KMS-11 (cell line): Measurements from ENCODE around the gene MUC21.

Source experiments
- H2AFZ ChIP-seq: fragments of 200-600 bp; sonication (generic); 2 replicates; pipeline ENCODE4 v1.6.1; 2016; ENCODE audit warnings: antibody characterized with exemption, mixed run types, low read depth
- H3K27ac ChIP-seq: fragments of 200-600 bp; sonication (generic); 2 replicates; pipeline ENCODE4 v1.6.1; 2016; ENCODE audit warnings: mild to moderate bottlenecking, mixed run types
- H3K27me3 ChIP-seq: fragments of 200-600 bp; sonication (generic); 2 replicates; pipeline ENCODE4 v1.6.1; 2017; ENCODE audit warnings: mild to moderate bottlenecking, low read depth, mixed run types, moderate library complexity; ENCODE audit not compliant: insufficient read depth
- H3K36me3 ChIP-seq: fragments of 200-600 bp; sonication (generic); 2 replicates; pipeline ENCODE4 v1.6.1; 2017; ENCODE audit warnings: mild to moderate bottlenecking, mixed run types; ENCODE audit not compliant: insufficient read depth
- H3K4me1 ChIP-seq: fragments of 200-600 bp; sonication (generic); 2 replicates; pipeline ENCODE4 v1.6.1; 2016; ENCODE audit warnings: mild to moderate bottlenecking, low read depth, mixed run types; ENCODE audit not compliant: poor library complexity, severe bottlenecking
- H3K4me2 ChIP-seq: fragments of 200-600 bp; sonication (generic); 2 replicates; pipeline ENCODE4 v1.7.0; 2016; ENCODE audit warnings: mild to moderate bottlenecking, mixed run types
- H3K4me3 ChIP-seq: fragments of 200-600 bp; sonication (generic); IDR thresholded peaks from 2 replicates; pipeline ENCODE4 v1.6.1; 2017; ENCODE audit warnings: low read depth, low read length, mixed read lengths; ENCODE audit not compliant: insufficient read depth
- H3K79me2 ChIP-seq: fragments of 200-600 bp; sonication (generic); 2 replicates; pipeline ENCODE4 v1.6.1; 2016; ENCODE audit warnings: low read depth, mixed run types; ENCODE audit not compliant: insufficient read depth
- H3K9ac ChIP-seq: fragments of 200-600 bp; sonication (generic); 2 replicates; pipeline ENCODE4 v1.6.1; 2016; ENCODE audit warnings: mild to moderate bottlenecking, mixed run types
- H4K20me1 ChIP-seq: fragments of 200-600 bp; sonication (generic); 2 replicates; pipeline ENCODE4 v1.6.1; 2016; ENCODE audit warnings: mild to moderate bottlenecking, mixed run types; ENCODE audit not compliant: insufficient read depth
- TF ChIP-seq, protein P1 (sequence below): fragments of 200-600 bp; sonication (generic); conservative IDR thresholded peaks from 2 replicates; pipeline ENCODE4 v1.6.1; 2017; ENCODE audit warnings: low read depth, mild to moderate bottlenecking, antibody characterized with exemption, low read length, moderate library complexity, mixed read lengths

The MUC21 gene

DNA sequence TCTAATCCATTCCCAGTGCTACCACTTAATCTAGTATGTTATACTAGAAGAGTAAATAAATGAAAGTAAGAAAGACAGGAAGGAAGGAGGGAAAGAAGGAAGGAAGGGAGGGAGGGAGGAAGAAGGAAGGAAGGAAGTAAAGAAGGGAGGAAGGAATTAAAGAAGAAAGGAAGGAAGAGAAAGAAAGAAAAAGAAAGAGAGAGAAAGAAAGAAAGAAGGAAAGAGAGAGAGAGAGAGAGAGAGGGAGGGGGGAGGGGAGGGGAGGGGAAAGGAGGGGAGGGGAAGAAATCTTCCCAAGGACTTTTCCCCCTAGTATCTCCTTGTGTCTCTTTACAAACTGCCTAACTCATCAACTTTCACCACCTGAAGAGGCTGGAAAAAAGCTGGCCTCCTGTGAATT, 20.8 kb upstream of the MUC21 start:
- TF ChIP-seq, protein P1, sequence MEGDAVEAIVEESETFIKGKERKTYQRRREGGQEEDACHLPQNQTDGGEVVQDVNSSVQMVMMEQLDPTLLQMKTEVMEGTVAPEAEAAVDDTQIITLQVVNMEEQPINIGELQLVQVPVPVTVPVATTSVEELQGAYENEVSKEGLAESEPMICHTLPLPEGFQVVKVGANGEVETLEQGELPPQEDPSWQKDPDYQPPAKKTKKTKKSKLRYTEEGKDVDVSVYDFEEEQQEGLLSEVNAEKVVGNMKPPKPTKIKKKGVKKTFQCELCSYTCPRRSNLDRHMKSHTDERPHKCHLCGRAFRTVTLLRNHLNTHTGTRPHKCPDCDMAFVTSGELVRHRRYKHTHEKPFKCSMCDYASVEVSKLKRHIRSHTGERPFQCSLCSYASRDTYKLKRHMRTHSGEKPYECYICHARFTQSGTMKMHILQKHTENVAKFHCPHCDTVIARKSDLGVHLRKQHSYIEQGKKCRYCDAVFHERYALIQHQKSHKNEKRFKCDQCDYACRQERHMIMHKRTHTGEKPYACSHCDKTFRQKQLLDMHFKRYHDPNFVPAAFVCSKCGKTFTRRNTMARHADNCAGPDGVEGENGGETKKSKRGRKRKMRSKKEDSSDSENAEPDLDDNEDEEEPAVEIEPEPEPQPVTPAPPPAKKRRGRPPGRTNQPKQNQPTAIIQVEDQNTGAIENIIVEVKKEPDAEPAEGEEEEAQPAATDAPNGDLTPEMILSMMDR = no peak
- Histone ChIP-seq H3K4me1 (peaks cover 55% of the 10 kb centered on the region), H3K79me2 (no peaks in the 10 kb centered on the region), H3K4me3 (no peak overlapping the region), H3K27ac (peak overlapping the region; percentile 97), H4K20me1 (no peaks in the 10 kb centered on the region), H3K27me3 (no peaks in the 10 kb centered on the region), H2AFZ (peak overlapping the region; percentile 59; the same call in 1 of the 2 replicates), H3K4me2 (peak overlapping the region; percentile 61; the same call in 1 of the 2 replicates), H3K9ac (peak overlapping the region; percentile 48; the same call in 1 of the 2 replicates), H3K36me3 (no peaks in the 10 kb centered on the region)

DNA sequence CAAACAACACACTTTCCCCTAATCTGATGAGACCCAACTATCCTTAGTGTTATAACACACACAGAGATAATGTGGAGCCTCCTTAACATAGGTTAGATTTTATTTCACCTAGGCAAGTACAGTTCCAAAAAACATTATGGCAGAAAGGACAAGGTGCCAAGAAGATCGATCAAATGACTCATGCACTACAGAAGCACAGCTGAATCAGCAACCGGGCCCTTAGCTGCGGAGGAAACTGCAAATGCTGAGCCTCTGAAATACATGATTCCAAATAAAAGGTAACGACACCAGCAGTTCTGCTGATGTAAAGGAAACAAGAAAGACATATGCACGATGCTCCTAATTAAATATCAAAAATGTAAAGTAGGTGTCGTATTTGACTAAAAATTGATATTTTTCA, 19.9 kb upstream of the MUC21 start:
- no peaks in the 10 kb centered on the region for H3K27me3 ChIP-seq
- no peaks in the 10 kb centered on the region for H3K79me2 ChIP-seq
- no peaks in the 10 kb centered on the region for H3K36me3 ChIP-seq
- H3K4me2 ChIP-seq = peak overlapping the region; percentile 61; the same call in 1 of the 2 replicates
- H2AFZ ChIP-seq = peak overlapping the region; percentile 59
- TF ChIP-seq, protein P1 = no peak
- H3K4me3 ChIP-seq = no peak overlapping the region
- H3K9ac ChIP-seq = peak overlapping the region; percentile 48; the same call in 1 of the 2 replicates
- H3K27ac ChIP-seq = peak overlapping the region; percentile 97
- no peaks in the 10 kb centered on the region for H4K20me1 ChIP-seq
- peaks cover 55% of the 10 kb centered on the region for H3K4me1 ChIP-seq

DNA sequence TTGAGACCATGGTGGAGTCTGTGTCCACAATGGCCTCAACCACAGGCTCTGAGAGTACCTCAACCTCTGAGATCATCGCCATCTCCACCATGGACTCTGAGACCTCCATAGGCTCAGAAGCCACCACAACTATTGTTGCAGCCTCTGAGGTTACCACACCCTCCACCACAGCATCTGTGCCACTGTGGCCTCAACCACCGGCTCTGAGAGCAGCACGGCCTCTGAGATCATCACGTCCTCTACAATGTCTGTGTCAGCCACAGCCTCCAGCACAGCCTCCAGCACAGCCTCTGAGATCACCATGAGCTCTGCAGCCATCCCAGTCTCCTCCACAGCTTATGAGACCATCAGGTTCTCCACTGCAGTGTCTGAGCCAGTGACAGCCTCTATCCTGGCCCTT, 19.4 kb upstream of the MUC21 start:
- H3K36me3 ChIP-seq = no peaks in the 10 kb centered on the region
- H3K4me1 ChIP-seq = peaks cover 56% of the 10 kb centered on the region
- no peak overlapping the region for H3K4me3 ChIP-seq
- peak overlapping the region; percentile 59 for H2AFZ ChIP-seq
- no peaks in the 10 kb centered on the region for H3K79me2 ChIP-seq
- TF ChIP-seq, protein P1 = no peak
- no peaks in the 10 kb centered on the region for H3K27me3 ChIP-seq
- H3K4me2 ChIP-seq = peak overlapping the region; percentile 61
- peak overlapping the region; percentile 97 for H3K27ac ChIP-seq
- H3K9ac ChIP-seq = peak overlapping the region; percentile 48
- H4K20me1 ChIP-seq = no peaks in the 10 kb centered on the region

DNA sequence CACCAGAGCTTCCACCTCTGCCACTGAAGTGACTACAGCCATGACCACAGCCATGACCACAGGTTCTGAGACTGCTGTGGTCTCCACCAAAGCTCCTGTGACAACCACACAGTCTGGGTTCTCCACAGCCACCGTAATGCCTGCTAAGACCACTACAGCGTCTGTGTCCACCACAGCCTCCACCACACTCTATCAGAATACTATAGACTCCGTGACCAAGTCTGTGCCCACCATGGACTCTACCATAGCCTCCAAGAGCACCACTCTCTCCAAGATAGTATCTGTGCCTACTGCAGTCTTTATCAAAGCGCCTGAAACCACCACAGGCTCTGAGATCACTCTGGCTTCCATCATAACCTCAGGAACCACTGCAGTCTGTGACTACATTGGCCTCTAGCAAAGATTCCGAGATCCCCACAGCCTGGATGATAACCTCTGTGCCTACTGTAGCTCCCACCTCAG, 18.3 kb upstream of the MUC21 start:
- Histone ChIP-seq H3K79me2 (no peaks in the 10 kb centered on the region), H3K9ac (peak overlapping the region; percentile 48; the same call in 1 of the 2 replicates), H3K36me3 (no peaks in the 10 kb centered on the region), H3K27me3 (no peaks in the 10 kb centered on the region), H2AFZ (peak overlapping the region; percentile 59; the same call in 1 of the 2 replicates), H4K20me1 (no peaks in the 10 kb centered on the region), H3K4me1 (peaks cover 61% of the 10 kb centered on the region), H3K4me2 (peak overlapping the region; percentile 61), H3K4me3 (no peak overlapping the region), H3K27ac (peak overlapping the region; percentile 97)
- TF ChIP-seq, protein P1 = no peak
